ENCODE results near the gene DGUOK.
A peak's percentile ranks its signal among the peaks of the same experiment; 100 is the strongest.
"Not testable (repeated sequence)": the region's sequence is repeated elsewhere in the genome, so short reads cannot be mapped to it uniquely, and the experiment has no call there.

DGUOK gene

DNA sequence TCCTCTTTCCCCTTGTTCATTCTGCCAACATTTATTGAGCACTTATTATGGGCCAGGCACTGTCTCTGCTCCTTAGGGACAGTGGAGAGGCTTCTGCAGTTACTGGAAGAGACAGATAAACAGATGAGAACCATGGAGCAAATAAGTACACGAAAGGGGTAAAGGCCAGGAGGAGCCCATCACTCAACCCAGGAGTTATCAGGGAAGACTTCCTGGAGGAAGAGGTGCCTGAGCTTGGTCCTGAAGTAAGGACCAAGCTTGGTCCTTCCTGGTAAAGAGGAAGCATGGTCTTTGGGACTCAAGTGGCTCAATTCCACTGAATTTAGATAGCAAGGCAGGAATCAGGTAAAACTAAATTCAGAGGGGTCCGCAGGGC is 32.2 kb upstream of the DGUOK start:
- TF ChIP-seq GATA1 (IDR thresholded peaks at IDR 0.05; ENCODE audit: low read depth, low read length) = no peak
- TF ChIP-seq POLR2A (IDR thresholded peaks at IDR 0.05; ENCODE audit: low read length) = no peak
- DNase-seq = no peak

DNA sequence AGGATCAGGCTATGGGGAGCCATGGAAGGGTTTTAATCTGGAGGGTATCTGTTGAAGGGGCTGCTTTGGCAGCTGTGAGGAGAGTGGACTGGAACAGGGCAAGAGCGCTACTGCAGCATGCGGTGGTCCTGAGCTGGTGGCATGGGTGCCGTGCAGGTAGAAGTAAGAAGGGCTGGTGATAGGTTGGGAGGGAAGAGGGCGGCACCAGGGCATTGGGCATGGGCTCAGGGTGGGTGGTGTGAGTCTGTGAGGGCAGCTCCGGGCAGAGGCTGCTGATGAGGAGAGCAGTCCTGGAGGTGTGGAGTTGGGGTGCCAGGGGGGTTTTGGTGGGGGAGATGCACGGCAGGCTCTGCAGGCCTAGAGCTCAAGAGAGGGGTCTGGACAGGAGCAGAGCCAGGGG is 31.8 kb upstream of the DGUOK start:
- no peak for DNase-seq
- TF ChIP-seq POLR2A (IDR thresholded peaks at IDR 0.05; ENCODE audit: low read length) (no peak), GATA1 (IDR thresholded peaks at IDR 0.05; ENCODE audit: low read depth, low read length) (no peak)

DNA sequence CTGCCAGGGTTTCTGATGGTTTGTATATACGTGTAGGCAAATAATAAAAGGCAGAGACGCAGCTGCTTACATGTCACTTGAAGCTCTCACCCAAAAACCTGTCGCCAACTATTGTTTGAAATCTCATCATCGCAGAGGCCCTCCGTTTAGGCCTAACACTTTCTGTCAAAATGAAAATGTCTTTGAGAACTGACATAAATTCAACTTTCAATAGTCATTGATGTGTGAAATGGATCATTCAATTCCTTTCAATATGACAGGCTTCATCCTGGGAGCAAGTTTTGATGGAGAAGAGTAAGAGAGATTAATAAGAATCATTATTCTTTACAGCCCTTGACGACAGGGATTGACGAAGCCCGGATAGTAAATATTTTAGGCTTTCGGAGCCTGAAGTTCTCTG is 31.2 kb upstream of the DGUOK start:
- no peak for TF ChIP-seq GATA1 (IDR thresholded peaks at IDR 0.05; ENCODE audit: low read depth, low read length)
- TF ChIP-seq POLR2A (IDR thresholded peaks at IDR 0.05; ENCODE audit: low read length) = no peak
- DNase-seq = no peak

DNA sequence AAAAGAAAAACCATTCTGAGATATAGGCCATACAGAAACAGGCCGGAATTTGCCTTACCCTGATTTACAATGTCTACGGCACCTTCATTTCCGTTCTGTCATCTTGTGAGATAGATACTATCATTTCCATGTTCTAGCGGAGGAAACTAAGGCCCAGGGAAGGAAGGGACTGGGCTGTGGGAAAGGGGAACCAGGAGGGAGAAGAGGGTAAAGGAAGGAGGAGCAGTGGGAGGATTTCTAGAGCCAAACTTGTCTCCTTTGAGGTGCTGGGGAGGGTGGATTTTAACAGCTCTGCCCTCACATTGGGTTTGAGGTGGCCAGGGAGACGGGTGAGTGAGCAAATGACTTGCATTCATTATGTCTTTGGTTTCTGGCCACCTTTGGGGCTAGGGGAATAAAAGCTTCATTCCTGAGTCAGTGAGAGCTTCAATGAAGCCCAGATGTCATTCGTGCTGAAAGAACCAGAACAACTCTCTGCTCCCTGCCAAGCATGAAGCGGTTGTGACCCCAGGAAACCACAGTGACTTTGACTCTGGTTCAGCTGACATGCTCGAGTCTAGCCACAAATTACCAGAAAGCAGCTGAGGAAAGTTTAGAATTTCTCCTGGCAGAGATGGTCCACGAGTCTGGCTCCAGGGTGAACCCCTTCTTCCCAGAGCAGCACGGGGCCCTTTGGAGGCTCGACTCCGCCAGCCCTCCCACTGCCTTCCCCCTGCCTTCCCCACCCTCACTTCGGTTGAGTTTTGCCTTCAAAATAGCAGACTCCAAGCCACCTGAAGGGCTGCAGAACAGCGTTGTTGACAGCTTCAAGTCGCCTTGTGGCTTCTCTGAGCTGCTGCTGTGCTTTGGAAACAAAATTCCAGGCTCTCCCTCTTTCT is 30.1 kb upstream of the DGUOK start:
- DNase-seq = no peak
- TF ChIP-seq POLR2A (IDR thresholded peaks at IDR 0.05; ENCODE audit: low read length) = no peak
- no peak for TF ChIP-seq GATA1 (IDR thresholded peaks at IDR 0.05; ENCODE audit: low read depth, low read length)

DNA sequence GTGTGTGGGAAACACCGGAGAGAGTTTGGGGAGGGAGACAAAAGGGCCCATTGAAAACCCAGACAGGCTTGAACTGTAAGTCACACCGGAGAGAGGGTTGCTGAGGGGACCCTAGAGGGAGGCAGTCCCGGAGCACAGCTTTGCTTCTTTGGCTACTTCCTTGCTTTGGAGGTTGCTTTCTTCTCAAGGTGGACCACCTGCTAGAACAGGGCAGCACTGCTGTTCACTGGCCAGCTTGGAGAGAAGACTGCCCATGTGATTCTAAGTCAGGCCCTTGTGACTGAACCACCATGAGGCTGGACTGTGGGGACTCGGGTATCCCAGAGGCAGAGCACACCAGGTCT is 29.5 kb upstream of the DGUOK start:
- TF ChIP-seq GATA1 (IDR thresholded peaks at IDR 0.05; ENCODE audit: low read depth, low read length) = no peak
- no peak for DNase-seq

DNA sequence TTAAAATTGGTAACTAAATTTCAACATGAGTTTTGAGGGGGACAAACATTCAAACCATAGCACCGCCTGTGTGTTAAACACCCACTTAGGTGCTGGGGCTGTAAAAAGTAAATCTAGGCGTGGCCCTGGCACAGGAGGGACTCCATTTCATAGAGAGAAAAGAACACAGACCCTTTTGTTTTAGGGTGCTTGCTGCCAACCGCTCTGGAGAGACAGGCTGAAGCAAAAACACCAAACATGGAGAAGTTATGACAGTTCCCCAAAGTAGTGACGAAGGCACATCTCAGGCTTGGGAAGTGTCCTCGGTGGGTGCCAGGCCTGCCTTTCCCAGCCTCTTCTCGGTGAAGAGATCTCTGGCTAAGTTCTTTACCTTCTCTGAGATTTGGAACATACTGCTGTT is 28.7 kb upstream of the DGUOK start:
- DNase-seq = no peak
- no peak for TF ChIP-seq POLR2A (IDR thresholded peaks at IDR 0.05; ENCODE audit: low read length)
- TF ChIP-seq GATA1 (IDR thresholded peaks at IDR 0.05; ENCODE audit: low read depth, low read length) = no peak

DNA sequence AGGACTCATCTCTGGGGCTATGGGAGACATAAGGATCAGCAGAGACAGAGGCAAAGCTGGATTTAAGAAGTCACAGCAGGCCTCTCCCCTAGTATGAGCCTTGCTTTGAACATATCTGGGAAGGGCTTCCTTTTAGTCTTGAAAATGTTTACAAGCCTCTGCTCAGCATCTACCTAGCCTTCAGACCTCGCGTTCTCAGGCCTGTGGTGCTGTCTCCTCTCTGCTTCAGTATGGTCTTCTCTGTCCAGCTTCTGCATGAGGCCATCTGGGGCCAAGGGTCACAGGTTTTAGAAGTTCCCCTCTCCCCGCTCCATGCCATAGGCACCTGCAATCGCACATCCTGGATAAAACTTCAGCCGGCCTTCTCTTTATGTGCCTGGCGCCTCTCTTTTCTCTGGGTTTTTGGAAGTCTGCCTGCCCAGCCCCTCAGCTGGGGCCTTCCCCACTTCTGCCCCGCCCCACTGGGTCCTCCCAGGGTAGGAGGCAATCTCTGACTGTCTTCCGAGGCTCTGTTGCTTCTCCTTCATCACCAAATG is 26.8 kb upstream of the DGUOK start:
- no peak for DNase-seq
- no peak for TF ChIP-seq POLR2A (IDR thresholded peaks at IDR 0.05; ENCODE audit: low read length)
- no peak for TF ChIP-seq GATA1 (IDR thresholded peaks at IDR 0.05; ENCODE audit: low read depth, low read length)

DNA sequence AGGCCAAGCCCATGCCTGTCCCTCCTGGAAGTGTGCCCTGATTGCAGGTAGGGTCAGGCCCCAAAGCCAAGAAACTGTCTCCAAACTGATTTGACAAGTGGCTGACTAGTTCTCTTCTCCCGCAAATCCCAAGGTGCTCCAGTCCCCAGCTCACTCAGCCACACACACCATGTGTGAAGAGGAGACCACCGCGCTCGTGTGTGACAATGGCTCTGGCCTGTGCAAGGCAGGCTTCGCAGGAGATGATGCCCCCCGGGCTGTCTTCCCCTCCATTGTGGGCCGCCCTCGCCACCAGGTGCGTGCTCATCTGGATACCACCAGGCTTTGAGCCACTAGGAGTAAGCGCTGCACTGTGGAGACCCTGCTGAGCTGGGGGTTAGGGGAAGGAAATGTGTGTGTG is 25.5 kb upstream of the DGUOK start:
- TF ChIP-seq POLR2A (IDR thresholded peaks at IDR 0.05; ENCODE audit: low read length) (no peak), GATA1 (IDR thresholded peaks at IDR 0.05; ENCODE audit: low read depth, low read length) (no peak)
- DNase-seq = no peak

DNA sequence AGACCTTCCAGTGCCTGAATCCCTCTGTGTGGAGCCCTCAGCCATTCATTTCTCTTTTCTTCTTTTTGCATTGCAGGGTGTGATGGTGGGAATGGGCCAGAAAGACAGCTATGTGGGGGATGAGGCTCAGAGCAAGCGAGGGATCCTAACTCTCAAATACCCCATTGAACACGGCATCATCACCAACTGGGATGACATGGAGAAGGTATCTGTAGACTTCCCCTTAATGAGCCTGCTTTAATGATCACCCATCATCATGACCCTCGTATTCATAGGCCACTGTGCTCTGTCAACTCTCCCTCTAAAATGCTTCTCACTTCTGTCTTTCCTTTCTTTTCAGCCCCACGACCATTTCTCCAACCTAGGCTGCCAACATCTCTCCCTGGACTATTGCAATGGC is 24.4 kb upstream of the DGUOK start:
- no peak for DNase-seq
- no peak for TF ChIP-seq GATA1 (IDR thresholded peaks at IDR 0.05; ENCODE audit: low read depth, low read length)
- no peak for TF ChIP-seq POLR2A (IDR thresholded peaks at IDR 0.05; ENCODE audit: low read length)

DNA sequence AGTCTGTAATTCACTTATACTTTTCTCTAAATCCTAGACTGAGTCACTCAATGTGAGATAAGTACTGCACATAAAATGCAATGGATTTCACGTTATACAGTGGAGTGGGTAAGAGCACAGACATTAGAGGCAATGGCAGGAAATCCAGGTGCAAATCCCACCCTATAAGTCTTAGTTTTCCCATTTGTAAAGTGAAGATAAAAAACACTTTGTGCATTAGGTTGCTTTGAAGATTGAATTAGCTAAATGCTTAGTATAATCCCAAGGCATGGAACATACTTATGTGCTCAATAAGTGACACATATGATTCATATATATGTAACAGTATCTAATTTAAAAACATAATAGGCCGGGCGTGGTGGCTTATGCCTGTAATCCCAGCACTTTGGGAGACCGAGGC is 23.4 kb upstream of the DGUOK start:
- DNase-seq = no peak
- TF ChIP-seq POLR2A (IDR thresholded peaks at IDR 0.05; ENCODE audit: low read length) = no peak
- TF ChIP-seq GATA1 (IDR thresholded peaks at IDR 0.05; ENCODE audit: low read depth, low read length) = no peak

DNA sequence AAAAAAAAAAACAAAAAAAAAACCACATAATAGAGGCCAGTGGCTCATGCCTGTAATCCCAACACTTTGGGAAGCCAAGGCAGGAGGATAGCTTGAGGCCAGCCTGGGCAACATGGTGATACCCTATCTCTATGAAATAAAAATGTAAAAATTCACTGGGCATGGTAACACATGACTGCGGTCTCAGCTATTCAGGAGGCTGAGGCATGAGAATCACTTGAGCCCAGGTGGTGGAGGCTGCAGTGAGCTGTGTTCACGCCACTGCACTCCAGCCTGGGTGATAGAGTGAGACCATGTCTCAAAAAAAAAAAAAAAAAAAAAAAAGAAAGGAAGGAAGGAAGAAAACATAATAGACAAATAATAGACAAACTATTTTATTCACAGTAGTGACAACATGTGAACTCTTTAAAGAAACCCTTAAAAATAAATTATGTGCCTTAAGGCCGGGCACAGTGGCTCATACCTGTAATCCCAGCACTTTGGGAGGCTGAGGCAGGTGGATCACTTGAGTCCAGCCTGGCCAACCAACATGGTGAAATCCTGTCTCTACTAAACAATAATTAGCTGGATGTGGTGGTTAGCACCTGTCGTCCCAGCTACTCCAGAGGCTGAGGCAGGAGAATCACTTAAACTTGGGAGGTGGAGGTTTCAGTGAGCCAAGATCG is 22.6 kb upstream of the DGUOK start:
- DNase-seq = not testable (repeated sequence)

DNA sequence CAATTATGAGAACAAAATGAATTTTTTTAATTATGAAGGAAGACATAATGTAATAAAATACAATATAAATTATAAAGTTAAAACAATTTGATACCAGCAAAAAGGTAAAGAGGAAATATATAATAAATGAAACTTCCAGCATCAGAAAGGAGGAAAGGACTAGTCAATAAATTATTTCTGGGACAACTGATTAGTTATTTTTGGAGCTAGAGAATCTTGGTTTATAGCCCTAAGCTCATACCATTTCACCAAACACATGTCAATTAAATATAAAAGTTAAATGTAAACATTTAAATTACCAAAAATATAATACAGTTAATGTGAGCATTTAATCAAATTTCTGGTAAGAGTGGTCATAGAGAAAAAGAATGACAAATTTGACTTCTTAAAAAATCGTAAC is 21.7 kb upstream of the DGUOK start:
- no peak for TF ChIP-seq POLR2A (IDR thresholded peaks at IDR 0.05; ENCODE audit: low read length)
- TF ChIP-seq GATA1 (IDR thresholded peaks at IDR 0.05; ENCODE audit: low read depth, low read length) = no peak
- no peak for DNase-seq

DNA sequence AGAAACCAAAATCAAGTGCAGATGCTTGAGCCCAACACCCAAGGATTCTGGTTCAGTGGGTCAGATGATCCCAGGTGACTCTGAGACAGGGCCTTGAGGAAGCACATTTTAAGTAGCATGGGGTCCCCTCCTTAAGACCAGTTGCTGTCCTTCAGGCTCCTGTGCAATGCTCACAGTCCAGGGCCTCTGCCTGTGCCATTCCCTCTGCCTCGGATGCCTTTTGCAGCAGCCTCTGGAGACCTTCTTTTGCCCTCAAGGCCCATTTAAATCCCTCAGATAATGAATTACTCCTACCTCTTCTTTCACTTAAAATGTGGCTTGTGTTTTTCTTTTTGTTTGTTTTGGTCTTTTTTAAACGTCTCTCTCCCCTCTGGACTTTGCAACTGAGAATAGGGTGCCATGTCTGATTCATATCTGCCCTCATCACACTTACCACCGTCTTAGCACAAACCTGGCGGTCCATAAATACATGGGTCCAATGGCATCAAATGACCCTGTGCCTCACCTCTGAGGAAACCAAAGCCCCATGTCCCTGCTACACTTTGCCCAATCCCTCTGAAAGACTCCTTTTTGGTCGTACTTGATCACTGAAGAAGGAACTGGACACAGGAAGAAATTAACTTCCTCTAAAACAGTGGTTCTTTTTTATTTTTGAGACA is 19.7 kb upstream of the DGUOK start:
- TF ChIP-seq GATA1 (IDR thresholded peaks at IDR 0.05; ENCODE audit: low read depth, low read length) = no peak
- TF ChIP-seq POLR2A (IDR thresholded peaks at IDR 0.05; ENCODE audit: low read length) = no peak
- no peak for DNase-seq

DNA sequence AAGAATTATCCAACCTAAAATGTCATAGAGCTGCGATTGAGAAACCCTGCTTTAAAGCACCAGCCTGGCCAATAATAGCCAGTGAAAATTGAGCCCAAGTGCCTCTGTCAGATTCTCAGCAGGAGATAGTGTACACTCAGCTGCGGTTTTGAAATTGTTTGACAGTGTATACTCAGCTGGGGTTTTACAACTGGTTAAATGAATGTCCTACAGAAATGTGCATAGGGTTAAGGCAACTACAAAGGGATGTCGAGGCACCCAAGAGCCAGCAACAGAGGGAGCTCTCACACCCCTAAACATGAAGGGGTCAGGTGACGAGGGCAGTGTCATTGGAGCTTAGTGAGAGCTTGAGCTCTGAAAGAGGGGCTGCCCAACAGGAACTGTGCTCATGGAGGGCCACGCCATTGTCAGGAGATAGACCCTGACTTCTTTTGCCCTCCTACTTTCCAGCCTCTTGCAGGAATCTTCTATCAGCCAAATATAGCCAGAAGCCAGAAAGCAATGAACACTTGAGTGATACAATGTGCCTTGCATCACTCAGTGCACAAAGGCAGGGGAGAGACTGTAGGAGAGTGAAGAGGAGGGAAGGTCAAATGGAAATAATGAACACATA is 18.7 kb upstream of the DGUOK start:
- TF ChIP-seq POLR2A (IDR thresholded peaks at IDR 0.05; ENCODE audit: low read length) = no peak
- no peak for TF ChIP-seq GATA1 (IDR thresholded peaks at IDR 0.05; ENCODE audit: low read depth, low read length)
- peak; percentile 65 to 77 for DNase-seq
